Esophagus muscularis mucosa (tissue), 4 donors: Measurements from ENCODE around the gene ZBTB4. TPM values are rescaled to one million over a fixed set of nuclear protein-coding genes. Genes with fewer than 3 reads are reported as not detected.

Experiments used
- DNase-seq: peaks from one replicate; pipeline ENCODE4 v3.0.0-alpha.2; 2017; ENCODE audit errors: extremely low spot score
- H3K27ac ChIP-seq, 4 donors: fragments of 200-600 bp; sonication (generic); replicated peaks in 1 of 4; 1 replicate in 3 of 4; 2 replicates in 1 of 4; pipeline ENCODE4 v1.5.1; 2016 to 2019; ENCODE audit warnings: mild to moderate bottlenecking in 1 of 4
- H3K27me3 ChIP-seq, 4 donors: fragments of 200-600 bp; sonication (generic); one replicate each; pipeline versions ENCODE4 v1.5.1 to v1.6.0; 2016 to 2019
- H3K36me3 ChIP-seq, 4 donors: fragments of 200-600 bp; sonication (generic); one replicate each; pipeline ENCODE4 v1.5.1; 2016 to 2019
- H3K4me1 ChIP-seq, 4 donors: fragments of 200-600 bp; sonication (generic); one replicate each; pipeline ENCODE4 v1.5.1; 2016 to 2019
- H3K4me3 ChIP-seq, 4 donors: fragments of 200-600 bp; sonication (generic); 1 replicate in 2 of 4; 2 replicates in 2 of 4; pipeline ENCODE4 v1.5.1; 2016 to 2019; ENCODE audit warnings: mild to moderate bottlenecking in 4 of 4, moderate library complexity in 1 of 4
- H3K9me3 ChIP-seq, 4 donors: fragments of 200-600 bp; sonication (generic); 1 replicate in 3 of 4; 2 replicates in 1 of 4; pipeline ENCODE4 v1.5.1; 2016 to 2019
- CTCF ChIP-seq, 3 experiments: fragments of 200-600 bp in 2 of 3; fragments of 450-650 bp in 1 of 3; sonication (generic) in 2 of 3; IDR thresholded peaks; one replicate each; pipeline ENCODE4 v1.5.1; 2017 to 2019; ENCODE audit warnings: antibody characterized with exemption in 3 of 3, mild to moderate bottlenecking in 2 of 3, moderate library complexity in 1 of 3
- EP300 ChIP-seq: sonication (generic); formaldehyde crosslinking; IDR thresholded peaks from one replicate; pipeline ENCODE4 v1.6.1; 2017; ENCODE audit warnings: antibody characterized with exemption
- POLR2A ChIP-seq: fragments of 450-650 bp; IDR thresholded peaks from one replicate; pipeline ENCODE4 v1.6.1; 2017; ENCODE audit warnings: antibody characterized with exemption, moderate library complexity, mild to moderate bottlenecking, low read depth
- POLR2AphosphoS5 ChIP-seq, 2 donors: sonication (generic); formaldehyde crosslinking; IDR thresholded peaks; one replicate each; pipeline ENCODE4 v1.6.1; 2017; ENCODE audit warnings: antibody characterized with exemption in 2 of 2
- WGBS: methylation state at CpG from one replicate; pipeline ENCODE4 v1.1.5; 2018; 5-methylcytosine and 5-hydroxymethylcytosine counted together
- intact Hi-C: fragments of 100-400 bp; cut with DNase I; formaldehyde crosslinking; loops from one replicate; pipeline ENCODE4 v1.15.1; 2023
- total RNA-seq, 4 donors: library from RNA; depleted of rRNA; stranded (reverse); fragments of >200 nt; gene quantifications; one replicate each; pipeline versions ENCODE4 v1.1.0 to v1.2.1, GENCODE V29; 2016

Gene ZBTB4
- total RNA-seq, 4 donors from 2014 or later = 57.5 to 113 (median 87.7) TPM

- Histone ChIP-seq H3K36me3 (peaks cover 39 to 65% (median 61%) of the 10 kb centered on the region in 4 donors), H3K27ac (peak overlapping the region in 3 of 4 donors; percentile 28 to 41 (median 28)), H3K4me1 (peaks cover 6 to 14% (median 9%) of the 10 kb centered on the region in 4 donors), H3K4me3 (no peak overlapping the region), H3K9me3 (no peaks in the 10 kb centered on the region), H3K27me3 (no peaks in the 10 kb centered on the region)
- TF ChIP-seq POLR2AphosphoS5 (IDR thresholded peaks at IDR 0.05) = no peak
- TF ChIP-seq POLR2A = no peak
- TF ChIP-seq CTCF (IDR thresholded peaks at IDR 0.05) = no peak
- TF ChIP-seq EP300 = no peak
- 88% methylated on average over 10 of the region's 20 CpGs for WGBS
- intact Hi-C loops = no loop called here
- no peak for DNase-seq
These were observed 17.2 kb upstream of the ZBTB4 start for GRCh38 chr17:7496470-7497183.

GRCh38 chr17:7495906-7496434 lies 16.5 kb upstream of the ZBTB4 start:
- Histone ChIP-seq H3K9me3 (no peaks in the 10 kb centered on the region), H3K4me1 (peaks cover 6 to 16% (median 9%) of the 10 kb centered on the region in 4 donors), H3K36me3 (peaks cover 32 to 65% (median 55%) of the 10 kb centered on the region in 4 donors), H3K27me3 (no peaks in the 10 kb centered on the region), H3K27ac (peak overlapping the region in 3 of 4 donors; percentile 20 to 28 (median 28)), H3K4me3 (no peak overlapping the region)
- TF ChIP-seq EP300 = no peak
- DNase-seq = no peak
- WGBS = 90% methylated on average over 4 of the region's 12 CpGs
- intact Hi-C loops = no loop called here

GRCh38 chr17:7493941-7494340 lies 14.5 kb upstream of the ZBTB4 start:
- Histone ChIP-seq H3K9me3 (no peaks in the 10 kb centered on the region), H3K4me1 (peaks cover 10 to 35% (median 19%) of the 10 kb centered on the region in 4 donors), H3K4me3 (no peak overlapping the region), H3K36me3 (peaks cover 16 to 45% (median 35%) of the 10 kb centered on the region in 4 donors), H3K27ac (no peak overlapping the region), H3K27me3 (no peaks in the 10 kb centered on the region)
- TF ChIP-seq POLR2AphosphoS5 (IDR thresholded peaks at IDR 0.05) = no peak
- 94% methylated on average over 3 of the region's 3 CpGs for WGBS
- intact Hi-C loops = no loop called here
- DNase-seq = no peak

- no peak for DNase-seq
- TF ChIP-seq CTCF (IDR thresholded peaks at IDR 0.05) = no peak
- H3K36me3 ChIP-seq = peaks cover 0 to 21% (median 12%) of the 10 kb centered on the region in 4 donors
- peaks cover 25 to 59% (median 37%) of the 10 kb centered on the region in 4 donors for H3K4me1 ChIP-seq
- intact Hi-C loops = no loop called here
- 100% methylated on average over 1 of the region's 1 CpG for WGBS
- no peaks in the 10 kb centered on the region for H3K9me3 ChIP-seq
- H3K4me3 ChIP-seq = no peak overlapping the region
- H3K27me3 ChIP-seq = no peaks in the 10 kb centered on the region
- H3K27ac ChIP-seq = no peak overlapping the region
These were observed 12.2 kb upstream of the ZBTB4 start for GRCh38 chr17:7491583-7491982.

- intact Hi-C loops = no loop called here
- DNase-seq = no peak
- no peak overlapping the region for H3K27ac ChIP-seq
- no peaks in the 10 kb centered on the region for H3K27me3 ChIP-seq
- TF ChIP-seq POLR2A = no peak
- TF ChIP-seq CTCF (IDR thresholded peaks at IDR 0.05) = no peak
- TF ChIP-seq POLR2AphosphoS5 (IDR thresholded peaks at IDR 0.05) = no peak
- no peak for TF ChIP-seq EP300
- WGBS = 75% methylated on average over 8 of the region's 8 CpGs
- H3K4me3 ChIP-seq = no peak overlapping the region
- peaks cover 0 to 12% (median 2%) of the 10 kb centered on the region in 4 donors for H3K36me3 ChIP-seq
- H3K4me1 ChIP-seq = peaks cover 37 to 68% (median 52%) of the 10 kb centered on the region in 4 donors
- H3K9me3 ChIP-seq = no peaks in the 10 kb centered on the region
These were observed 10.7 kb upstream of the ZBTB4 start for GRCh38 chr17:7490144-7490543.
